GM19240 (cell line): ENCODE measurements around the gene TLE3.

Experiments used
- DNase-seq: peaks from one replicate; pipeline ENCODE4 v3.0.0; 2011; ENCODE audit warnings: low spot score; ENCODE audit not compliant: insufficient read length

Gene TLE3

DNA sequence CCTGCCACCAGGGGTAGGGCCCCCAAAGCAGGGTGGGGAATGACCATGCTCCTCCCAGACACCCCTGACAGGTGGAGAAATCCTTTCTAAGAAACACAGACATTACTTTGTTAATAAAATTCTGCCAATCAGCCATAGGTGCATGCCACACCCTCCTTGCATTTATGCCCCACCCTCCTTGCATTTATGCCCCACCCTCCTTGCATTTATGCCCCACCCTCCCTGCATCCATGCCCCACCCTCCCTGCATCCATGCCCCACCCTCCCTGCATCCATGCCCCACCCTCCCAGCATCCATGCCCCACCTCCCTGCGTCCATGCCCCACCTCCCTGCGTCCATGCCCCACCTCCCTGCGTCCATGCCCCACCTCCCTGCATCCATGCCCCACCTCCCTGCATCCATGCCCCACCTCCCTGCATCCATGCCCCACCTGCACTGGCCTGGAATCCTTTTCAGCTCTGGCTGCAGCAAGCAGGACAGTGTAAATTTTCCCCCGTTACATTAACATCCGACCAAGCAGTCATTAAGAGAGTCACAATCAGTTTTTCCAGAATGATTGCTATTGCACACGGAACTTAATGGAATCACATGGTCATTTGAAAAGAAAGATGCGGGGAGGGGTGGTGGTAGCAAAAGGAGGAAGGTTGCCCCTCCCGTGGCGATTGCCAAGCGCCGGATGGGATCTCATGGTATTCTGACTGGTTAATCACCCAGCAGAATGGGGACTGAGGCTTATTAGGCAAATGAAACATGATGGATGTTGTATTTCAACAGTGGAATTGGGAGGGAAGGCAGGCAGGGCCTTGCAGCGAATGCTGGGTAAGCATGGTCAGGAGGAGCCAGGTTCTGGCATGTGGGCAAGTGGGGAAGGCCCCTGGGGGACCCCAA, 91.2 kb downstream of the TLE3 start:
- DNase-seq = no peak

DNA sequence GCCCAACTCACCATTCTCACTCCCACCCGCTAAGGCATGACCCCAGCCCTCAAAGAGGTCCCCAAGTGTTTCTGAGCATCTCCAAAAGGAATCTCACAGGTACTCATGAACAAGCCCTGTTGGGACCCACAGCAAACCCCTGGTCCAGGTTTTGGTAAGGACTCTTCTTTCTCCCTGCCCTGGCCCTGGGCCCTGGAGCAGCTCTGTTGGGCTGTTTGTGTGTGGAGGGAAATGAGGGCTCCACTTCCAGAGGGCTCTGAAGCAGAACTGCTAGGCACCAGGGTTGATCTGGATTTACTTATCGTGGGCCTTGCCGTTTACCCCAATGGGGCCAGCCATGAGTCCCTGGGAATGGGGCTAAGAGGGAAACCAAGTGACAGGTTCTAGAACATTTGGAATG, 92.9 kb downstream of the TLE3 start:
- DNase-seq = no peak

DNA sequence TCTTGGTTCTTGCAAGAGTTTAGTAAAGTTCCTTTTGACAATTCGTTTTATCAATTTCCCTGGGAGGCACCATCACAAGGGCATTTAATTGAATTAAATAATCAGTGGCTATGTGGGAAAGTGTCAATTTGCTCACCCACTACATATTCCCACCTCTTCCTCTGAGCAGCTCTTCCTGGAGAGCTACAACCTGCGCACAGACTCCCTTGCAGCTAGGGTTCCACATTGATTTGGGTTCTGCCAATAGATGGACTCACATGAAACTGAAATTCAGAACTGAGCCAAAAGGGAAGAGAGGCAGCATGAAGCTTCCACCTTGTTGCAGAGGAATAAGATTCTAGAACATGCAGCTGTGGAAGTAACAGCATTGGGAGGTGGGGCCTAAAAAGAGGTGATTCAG, 94.8 kb downstream of the TLE3 start:
- no peak for DNase-seq

DNA sequence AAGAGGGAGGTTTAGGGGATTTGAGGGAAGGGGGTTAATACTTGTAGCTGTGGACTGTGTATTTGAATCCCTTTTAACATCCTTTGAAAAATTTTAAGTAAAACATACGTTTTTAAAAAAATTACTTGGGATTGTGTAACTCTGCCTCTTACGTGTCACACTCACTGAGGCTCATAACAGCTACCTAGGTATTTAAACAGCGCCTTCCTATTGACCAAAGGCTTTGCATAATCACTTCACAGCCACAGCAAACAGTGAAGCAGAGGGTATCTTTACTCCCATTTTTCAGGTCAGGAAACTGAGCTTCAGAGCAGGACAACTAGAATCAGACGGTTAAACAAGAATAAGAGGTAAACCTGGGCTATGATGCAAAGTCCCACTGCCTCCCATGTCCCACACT, 95.9 kb downstream of the TLE3 start:
- no peak for DNase-seq

DNA sequence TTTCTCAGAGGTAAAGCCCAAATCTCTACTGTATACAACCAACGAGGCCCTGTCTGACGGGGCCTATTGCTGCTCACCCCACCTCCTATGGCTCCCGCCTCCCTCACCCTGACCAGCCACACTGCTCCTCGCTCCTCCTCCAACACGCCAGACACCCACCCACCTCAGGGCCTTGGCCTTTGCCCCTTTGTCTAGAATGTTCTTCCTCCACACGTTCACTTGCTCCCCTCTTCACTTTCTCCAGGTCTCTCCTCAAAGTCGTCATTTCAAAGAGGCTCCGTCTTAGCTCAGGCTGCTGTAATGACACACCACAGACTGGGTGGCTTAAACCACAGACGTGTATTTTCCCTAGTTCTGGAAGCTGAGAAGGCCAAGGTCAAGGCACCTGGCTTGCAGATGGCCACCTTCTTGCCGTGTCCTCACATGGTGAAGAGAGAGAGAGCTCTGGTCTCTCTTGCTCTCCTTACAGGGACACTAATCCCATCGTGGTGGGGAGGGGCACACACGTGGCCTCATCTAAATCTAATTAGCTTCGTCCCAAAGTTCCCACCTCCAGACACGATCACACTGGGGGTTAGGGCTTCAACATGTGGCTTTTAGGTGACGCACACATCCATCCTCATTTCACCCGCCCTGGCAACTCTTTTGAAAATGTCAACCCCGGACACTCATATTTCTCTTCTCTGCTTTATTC, 98.2 kb downstream of the TLE3 start:
- DNase-seq = no peak

DNA sequence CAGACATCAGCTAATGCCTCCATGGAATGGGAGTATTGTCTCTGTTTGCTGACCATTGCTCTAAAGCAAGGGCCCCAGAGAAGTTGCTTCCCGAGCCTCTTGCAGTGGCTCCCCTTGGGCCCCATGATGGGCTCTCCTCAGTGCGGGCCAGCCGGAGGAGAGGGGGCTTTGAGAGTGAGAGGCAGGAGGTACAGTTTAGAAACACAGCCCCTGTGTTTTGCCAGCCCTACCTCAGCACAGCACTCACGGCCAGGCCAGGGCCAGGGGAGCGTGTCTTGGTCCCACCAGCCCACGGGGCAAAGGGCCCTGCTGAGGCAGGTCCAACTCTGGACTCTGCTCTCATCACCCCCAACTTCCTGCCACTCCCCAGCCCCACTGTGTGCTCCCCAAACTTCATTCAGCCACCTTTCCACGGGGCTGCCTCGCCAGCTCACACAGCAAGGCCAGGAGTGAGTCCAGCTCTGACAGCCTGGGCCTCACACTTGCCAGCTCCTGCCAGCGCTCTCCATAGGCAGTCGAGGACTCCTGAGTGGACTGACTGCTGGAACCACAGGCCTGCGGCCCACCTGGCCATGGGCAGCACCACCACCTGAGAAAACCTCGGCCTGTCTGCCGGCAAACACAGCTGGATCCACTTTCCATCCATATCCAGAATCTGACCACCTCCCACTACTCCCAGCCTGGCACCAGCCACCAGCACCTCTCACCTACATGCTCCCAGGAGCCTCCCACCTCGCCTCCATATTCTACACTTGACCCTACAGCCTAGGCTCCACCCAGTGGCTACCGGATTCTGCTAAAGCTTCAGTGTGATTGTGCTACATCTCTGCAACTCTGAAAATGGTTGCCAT, 99.0 kb downstream of the TLE3 start:
- DNase-seq = no peak

DNA sequence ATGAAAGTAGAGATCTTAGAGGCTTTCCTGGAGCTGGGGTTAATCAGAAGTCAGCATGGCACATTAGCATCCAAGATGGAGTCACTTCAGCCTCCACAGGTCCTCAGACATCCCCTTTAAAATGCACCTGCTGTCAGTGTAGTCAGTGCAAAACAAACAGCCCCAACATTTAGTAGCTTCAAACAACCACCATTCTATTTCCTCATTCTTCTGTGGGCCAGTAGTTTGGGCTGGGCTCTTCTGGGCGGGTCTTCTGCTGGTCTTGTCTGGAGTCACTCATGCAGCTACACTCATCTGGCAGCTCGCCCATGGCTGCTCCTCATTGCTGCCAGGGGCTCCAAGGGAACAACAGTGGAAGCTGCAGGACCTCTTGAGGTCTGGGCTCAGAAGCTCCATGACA, 99.9 kb downstream of the TLE3 start:
- no peak for DNase-seq
